ENCODE data around the gene NEK6.

DNA sequence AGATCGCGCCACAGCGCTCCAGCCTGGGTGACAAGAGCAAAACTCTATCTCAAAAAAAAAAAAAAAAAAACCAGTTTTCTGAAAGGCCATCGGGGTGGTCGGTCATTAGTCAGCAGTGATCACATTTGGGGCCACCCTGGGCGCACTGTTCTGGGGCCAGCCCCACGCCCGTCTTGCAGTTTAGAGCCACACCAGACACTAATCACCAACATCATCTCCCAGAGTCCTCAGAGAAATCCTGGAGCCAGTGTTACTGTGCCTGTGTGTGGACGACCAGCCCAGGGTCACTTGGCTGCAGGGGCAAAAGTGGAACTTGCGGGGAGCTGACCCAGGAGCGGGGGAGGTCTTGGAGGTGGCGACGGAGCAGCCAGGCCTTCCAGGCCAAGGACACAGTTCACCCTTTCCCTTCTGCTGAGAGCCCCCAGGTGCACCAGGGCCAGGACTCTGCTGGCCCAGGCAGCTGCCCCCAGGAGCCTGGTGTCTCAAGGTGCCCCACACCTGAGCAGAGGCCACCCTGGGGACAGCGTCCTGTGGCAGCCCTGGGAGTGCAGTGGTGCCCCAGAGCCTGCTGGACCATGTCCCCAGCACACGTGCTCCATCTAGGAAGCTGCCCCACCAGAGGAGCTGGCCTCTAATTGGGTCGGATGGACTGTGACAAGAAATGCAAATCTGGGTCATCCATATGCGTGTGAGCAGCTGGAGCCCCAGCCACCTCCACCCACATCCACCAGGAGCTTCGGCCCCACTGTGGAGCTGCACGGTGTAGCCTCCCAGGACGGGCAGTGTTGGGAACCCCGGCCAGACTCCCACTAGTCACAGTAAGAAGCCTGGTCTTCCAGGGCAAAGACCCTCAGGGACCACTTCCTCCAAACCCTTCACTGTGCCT, 51.1 kb downstream of the NEK6 start:
- TF ChIP-seq, protein P1, sequence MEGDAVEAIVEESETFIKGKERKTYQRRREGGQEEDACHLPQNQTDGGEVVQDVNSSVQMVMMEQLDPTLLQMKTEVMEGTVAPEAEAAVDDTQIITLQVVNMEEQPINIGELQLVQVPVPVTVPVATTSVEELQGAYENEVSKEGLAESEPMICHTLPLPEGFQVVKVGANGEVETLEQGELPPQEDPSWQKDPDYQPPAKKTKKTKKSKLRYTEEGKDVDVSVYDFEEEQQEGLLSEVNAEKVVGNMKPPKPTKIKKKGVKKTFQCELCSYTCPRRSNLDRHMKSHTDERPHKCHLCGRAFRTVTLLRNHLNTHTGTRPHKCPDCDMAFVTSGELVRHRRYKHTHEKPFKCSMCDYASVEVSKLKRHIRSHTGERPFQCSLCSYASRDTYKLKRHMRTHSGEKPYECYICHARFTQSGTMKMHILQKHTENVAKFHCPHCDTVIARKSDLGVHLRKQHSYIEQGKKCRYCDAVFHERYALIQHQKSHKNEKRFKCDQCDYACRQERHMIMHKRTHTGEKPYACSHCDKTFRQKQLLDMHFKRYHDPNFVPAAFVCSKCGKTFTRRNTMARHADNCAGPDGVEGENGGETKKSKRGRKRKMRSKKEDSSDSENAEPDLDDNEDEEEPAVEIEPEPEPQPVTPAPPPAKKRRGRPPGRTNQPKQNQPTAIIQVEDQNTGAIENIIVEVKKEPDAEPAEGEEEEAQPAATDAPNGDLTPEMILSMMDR (IDR thresholded peaks at IDR 0.05) = no peak
- TF ChIP-seq POLR2AphosphoS5 (IDR thresholded peaks at IDR 0.05) (no peak), EP300 (IDR thresholded peaks at IDR 0.05) (no peak)

Measured in upper lobe of left lung (tissue), 4 donors.